Measurements from ENCODE around the gene ARPC5L.

GRCh38 chr9:124841075-124841821, 20.7 kb upstream of the ARPC5L start:
- TF ChIP-seq CTCF (IDR thresholded peaks at IDR 0.05) (no peak), POLR2A (IDR thresholded peaks at IDR 0.05) (no peak)
